OCI-LY1 (cell line): ENCODE results near the gene FARS2.

ENCODE experiments used
- H2AFZ ChIP-seq: fragments of 200-600 bp; sonication (generic), shearing (Covaris generic); 2 replicates; pipeline ENCODE4 v1.6.0; 2014; ENCODE audit warnings: antibody characterized with exemption, mild to moderate bottlenecking, low read length
- H3F3A ChIP-seq: fragments of 200-600 bp; sonication (generic), shearing (Covaris generic); 2 replicates; pipeline ENCODE4 v1.6.0; 2014; ENCODE audit warnings: mild to moderate bottlenecking, antibody characterized with exemption, low read length, moderate library complexity; ENCODE audit not compliant: insufficient read depth
- H3K27ac ChIP-seq: fragments of 200-600 bp; sonication (generic); 2 replicates; pipeline ENCODE4 v1.5.1; 2014; ENCODE audit warnings: low read length, mixed run types, mild to moderate bottlenecking, low read depth; ENCODE audit not compliant: poor library complexity, severe bottlenecking
- H3K27me3 ChIP-seq: fragments of 200-600 bp; sonication (generic); 2 replicates; pipeline ENCODE4 v1.6.0; 2014; ENCODE audit warnings: antibody characterized with exemption, mild to moderate bottlenecking, low read length, moderate library complexity; ENCODE audit not compliant: insufficient read depth
- H3K36me3 ChIP-seq: fragments of 200-600 bp; sonication (generic); 2 replicates; pipeline ENCODE4 v1.6.1; 2014; ENCODE audit warnings: mild to moderate bottlenecking, antibody characterized with exemption, low read length, moderate library complexity, mixed read lengths; ENCODE audit not compliant: insufficient read depth
- H3K4me1 ChIP-seq: fragments of 200-600 bp; sonication (generic); 2 replicates; pipeline ENCODE4 v1.5.1; 2014; ENCODE audit warnings: mild to moderate bottlenecking, low read length, moderate library complexity; ENCODE audit not compliant: insufficient read depth, severe bottlenecking
- H3K4me2 ChIP-seq: fragments of 200-600 bp; sonication (generic), shearing (Covaris generic); 2 replicates; pipeline ENCODE4 v1.6.1; 2014; ENCODE audit warnings: low read length
- H3K4me3 ChIP-seq: fragments of 200-600 bp; sonication (generic); 2 replicates; pipeline ENCODE4 v1.5.1; 2014; ENCODE audit warnings: low read length, low read depth, mild to moderate bottlenecking, mixed read lengths; ENCODE audit not compliant: poor library complexity, severe bottlenecking
- H3K79me2 ChIP-seq: fragments of 200-600 bp; shearing (Covaris generic); 2 replicates; pipeline ENCODE4 v1.6.1; 2016; ENCODE audit warnings: mixed run types, low read length, mixed read lengths; ENCODE audit not compliant: insufficient read depth
- H3K9ac ChIP-seq: fragments of 200-600 bp; sonication (generic), shearing (Covaris generic); 2 replicates; pipeline ENCODE4 v1.6.1; 2014; ENCODE audit warnings: mild to moderate bottlenecking, low read length, mixed read lengths
- H3K9me2 ChIP-seq: fragments of 200-600 bp; sonication (generic), shearing (Covaris generic); 2 replicates; pipeline ENCODE4 v1.6.1; 2014; ENCODE audit warnings: low read depth, mild to moderate bottlenecking, low read length, mixed read lengths
- H3K9me3 ChIP-seq: fragments of 200-600 bp; shearing (Covaris generic); 2 replicates; pipeline ENCODE4 v1.6.1; 2014; ENCODE audit warnings: low read length, mixed read lengths
- H4K20me1 ChIP-seq: fragments of 200-600 bp; sonication (generic), shearing (Covaris generic); 2 replicates; pipeline ENCODE4 v1.6.0; 2016; ENCODE audit warnings: mild to moderate bottlenecking, low read length; ENCODE audit not compliant: insufficient read depth
- CTCF ChIP-seq: fragments of 200-600 bp; sonication (generic), shearing (Covaris generic); IDR thresholded peaks from 2 replicates; pipeline ENCODE4 v1.5.1; 2017; ENCODE audit warnings: mild to moderate bottlenecking, antibody characterized with exemption, low read length, moderate library complexity, mixed read lengths
- EZH2 ChIP-seq: fragments of 200-600 bp; sonication (generic), shearing (Covaris generic); IDR thresholded peaks from 2 replicates; pipeline ENCODE4 v1.8.0; 2017; ENCODE audit warnings: borderline replicate concordance, mixed run types, mild to moderate bottlenecking, antibody characterized with exemption, low read length, moderate library complexity, mixed read lengths

The FARS2 gene

GRCh38 chr6:5665667-5666066 is 404.4 kb downstream of the FARS2 start:
- Histone ChIP-seq H3K27me3 (no peaks in the 10 kb centered on the region), H3K27ac (peak overlapping the region; percentile 95), H3K9me3 (no peaks in the 10 kb centered on the region), H3K9ac (peak overlapping the region; percentile 66), H3K9me2 (no peaks in the 10 kb centered on the region), H2AFZ (no peak overlapping the region), H3K4me2 (peak overlapping the region; percentile 79), H4K20me1 (no peaks in the 10 kb centered on the region), H3K4me1 (peaks cover 77% of the 10 kb centered on the region), H3K79me2 (no peaks in the 10 kb centered on the region), H3K4me3 (peak overlapping the region; percentile 55), H3F3A (0 out of 2 replicates have a peak, but pooled peaks cover 2% of the 10 kb centered on the region), H3K36me3 (peaks cover 5% of the 10 kb centered on the region; the same call in 1 of the 2 replicates)
- no peak for TF ChIP-seq EZH2
- no peak for TF ChIP-seq CTCF

GRCh38 chr6:5666695-5667094 is 405.4 kb downstream of the FARS2 start:
- peaks cover 87% of the 10 kb centered on the region for H3K4me1 ChIP-seq
- H3K9me3 ChIP-seq = no peaks in the 10 kb centered on the region
- H3K27ac ChIP-seq = peak overlapping the region; percentile 95
- H3K9ac ChIP-seq = no peak overlapping the region
- H3F3A ChIP-seq = 0 out of 2 replicates have a peak, but pooled peaks cover 2% of the 10 kb centered on the region
- no peaks in the 10 kb centered on the region for H3K9me2 ChIP-seq
- no peaks in the 10 kb centered on the region for H3K79me2 ChIP-seq
- H4K20me1 ChIP-seq = no peaks in the 10 kb centered on the region
- peak overlapping the region; percentile 55 for H3K4me3 ChIP-seq
- peaks cover 5% of the 10 kb centered on the region; the same call in 1 of the 2 replicates for H3K36me3 ChIP-seq
- peak overlapping the region; percentile 79 for H3K4me2 ChIP-seq
- no peak for TF ChIP-seq CTCF
- no peak for TF ChIP-seq EZH2
- no peaks in the 10 kb centered on the region for H3K27me3 ChIP-seq
- H2AFZ ChIP-seq = no peak overlapping the region

GRCh38 chr6:5667737-5668136 is 406.4 kb downstream of the FARS2 start:
- Histone ChIP-seq H3K9me3 (no peaks in the 10 kb centered on the region), H3K36me3 (peaks cover 5% of the 10 kb centered on the region; the same call in 1 of the 2 replicates), H2AFZ (no peak overlapping the region), H3F3A (0 out of 2 replicates have a peak, but pooled peaks cover 2% of the 10 kb centered on the region), H4K20me1 (no peaks in the 10 kb centered on the region), H3K4me2 (peak overlapping the region; percentile 49), H3K27me3 (no peaks in the 10 kb centered on the region), H3K9ac (peak overlapping the region; percentile 36; the same call in 1 of the 2 replicates), H3K27ac (peak overlapping the region; percentile 95), H3K4me3 (no peak overlapping the region), H3K4me1 (peaks cover 89% of the 10 kb centered on the region), H3K9me2 (no peaks in the 10 kb centered on the region), H3K79me2 (no peaks in the 10 kb centered on the region)
- TF ChIP-seq EZH2 (no peak), CTCF (no peak)
